Fibroblast of mammary gland (primary cell): ENCODE measurements around the gene IGFL2.

Source experiments
- DNase-seq: peaks from one replicate; pipeline ENCODE4 v3.0.0-alpha.2; 2010; ENCODE audit warnings: low read depth
- H3K4me3 ChIP-seq: 2 replicates; pipeline ENCODE4 v1.5.1; 2011; ENCODE audit warnings: low read depth, mild to moderate bottlenecking, low read length, moderate library complexity; ENCODE audit not compliant: control insufficient read depth
- CTCF ChIP-seq: conservative IDR thresholded peaks from 2 replicates; pipeline ENCODE4 v1.5.1; 2011; ENCODE audit warnings: low read depth, low read length, inconsistent platforms; ENCODE audit not compliant: control insufficient read depth, insufficient read depth

Gene IGFL2

GRCh38 chr19:46112527-46112926 lies 35.5 kb upstream of the IGFL2 start:
- no peak overlapping the region for H3K4me3 ChIP-seq
- no peak for TF ChIP-seq CTCF
- DNase-seq: no peak

- no peak for TF ChIP-seq CTCF
Observed at GRCh38 chr19:46113726-46114125, 34.3 kb upstream of the IGFL2 start.

GRCh38 chr19:46115396-46116106 lies 32.5 kb upstream of the IGFL2 start:
- DNase-seq: peak; percentile 79
- no peak overlapping the region for H3K4me3 ChIP-seq
- TF ChIP-seq CTCF: no peak

More at GRCh38 chr19:46113726-46114125, 34.3 kb upstream of the IGFL2 start:
- H3K4me3 ChIP-seq: no peak overlapping the region
- no peak for DNase-seq

- no peak for TF ChIP-seq CTCF
- no peak overlapping the region for H3K4me3 ChIP-seq
- no peak for DNase-seq
Observed at GRCh38 chr19:46116121-46116520, 31.9 kb upstream of the IGFL2 start.

GRCh38 chr19:46118136-46118535 lies 29.9 kb upstream of the IGFL2 start:
- DNase-seq: no peak
- no peak overlapping the region for H3K4me3 ChIP-seq
- no peak for TF ChIP-seq CTCF

GRCh38 chr19:46124638-46125115 lies 23.4 kb upstream of the IGFL2 start, which contains the start of gene IGFL3:
Gene IGFL3, minus strand, starts transcription at chr19:46124688. Its CDS starts 39 bp downstream, at chr19:46124649.
- no peak for TF ChIP-seq CTCF
- DNase-seq: peak; percentile 31
- no peak within 1 kb of the TSS for H3K4me3 ChIP-seq

- DNase-seq: no peak
- H3K4me3 ChIP-seq: no peak overlapping the region
- no peak for TF ChIP-seq CTCF
Observed at GRCh38 chr19:46125447-46125846, 22.6 kb upstream of the IGFL2 start.
